ENCODE data around the gene HIC1. TPM values are rescaled to one million over a fixed set of nuclear protein-coding genes. Genes with fewer than 3 reads are reported as not detected.

Gene HIC1, protein sequence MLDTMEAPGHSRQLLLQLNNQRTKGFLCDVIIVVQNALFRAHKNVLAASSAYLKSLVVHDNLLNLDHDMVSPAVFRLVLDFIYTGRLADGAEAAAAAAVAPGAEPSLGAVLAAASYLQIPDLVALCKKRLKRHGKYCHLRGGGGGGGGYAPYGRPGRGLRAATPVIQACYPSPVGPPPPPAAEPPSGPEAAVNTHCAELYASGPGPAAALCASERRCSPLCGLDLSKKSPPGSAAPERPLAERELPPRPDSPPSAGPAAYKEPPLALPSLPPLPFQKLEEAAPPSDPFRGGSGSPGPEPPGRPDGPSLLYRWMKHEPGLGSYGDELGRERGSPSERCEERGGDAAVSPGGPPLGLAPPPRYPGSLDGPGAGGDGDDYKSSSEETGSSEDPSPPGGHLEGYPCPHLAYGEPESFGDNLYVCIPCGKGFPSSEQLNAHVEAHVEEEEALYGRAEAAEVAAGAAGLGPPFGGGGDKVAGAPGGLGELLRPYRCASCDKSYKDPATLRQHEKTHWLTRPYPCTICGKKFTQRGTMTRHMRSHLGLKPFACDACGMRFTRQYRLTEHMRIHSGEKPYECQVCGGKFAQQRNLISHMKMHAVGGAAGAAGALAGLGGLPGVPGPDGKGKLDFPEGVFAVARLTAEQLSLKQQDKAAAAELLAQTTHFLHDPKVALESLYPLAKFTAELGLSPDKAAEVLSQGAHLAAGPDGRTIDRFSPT
- 57.5 and 67.1 TPM in 2 replicates for total RNA-seq

DNA sequence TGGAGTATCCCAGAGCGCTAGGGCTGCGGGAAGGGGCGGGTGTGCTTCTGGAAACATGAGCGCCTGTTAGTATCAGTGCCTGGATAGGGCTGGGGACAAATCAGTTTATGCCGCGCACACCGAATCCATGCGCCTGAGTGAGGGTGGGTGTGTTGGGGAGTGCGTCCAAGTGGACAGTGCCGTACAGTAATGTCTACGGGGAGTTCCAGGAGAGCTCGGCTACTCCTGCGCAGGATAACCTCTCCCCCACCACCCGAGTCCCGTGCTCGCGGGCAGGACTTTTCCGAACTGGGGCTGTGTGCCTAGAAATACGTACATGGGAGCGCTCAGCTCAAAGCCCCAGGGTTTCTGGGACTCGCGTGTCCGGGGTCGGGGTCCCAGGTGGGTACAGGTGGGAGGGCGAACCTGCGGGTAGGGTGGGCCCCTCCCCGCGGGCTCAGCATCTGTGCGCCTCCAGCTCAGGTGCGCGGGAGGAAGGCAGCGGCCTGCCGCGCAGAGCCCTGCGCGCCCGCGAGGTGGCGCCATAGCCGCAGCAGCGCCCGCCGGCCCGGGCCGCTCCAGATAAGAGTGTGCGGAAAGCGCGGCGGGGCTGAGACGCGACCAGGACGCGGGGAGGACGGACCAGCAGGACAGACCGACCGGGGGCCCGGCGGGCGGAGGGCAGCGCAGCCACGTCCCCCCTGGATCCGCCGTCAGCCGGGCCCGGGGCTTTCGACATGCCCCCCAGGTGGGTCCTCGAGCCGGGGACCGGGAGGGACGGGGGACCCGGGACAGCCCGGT is at the start of gene HIC1:
Gene HIC1, plus strand, starts transcription at position 592 of the 780 bp plus-strand sequence. CDS start 1,588 bp downstream, outside the sequence.

DNA sequence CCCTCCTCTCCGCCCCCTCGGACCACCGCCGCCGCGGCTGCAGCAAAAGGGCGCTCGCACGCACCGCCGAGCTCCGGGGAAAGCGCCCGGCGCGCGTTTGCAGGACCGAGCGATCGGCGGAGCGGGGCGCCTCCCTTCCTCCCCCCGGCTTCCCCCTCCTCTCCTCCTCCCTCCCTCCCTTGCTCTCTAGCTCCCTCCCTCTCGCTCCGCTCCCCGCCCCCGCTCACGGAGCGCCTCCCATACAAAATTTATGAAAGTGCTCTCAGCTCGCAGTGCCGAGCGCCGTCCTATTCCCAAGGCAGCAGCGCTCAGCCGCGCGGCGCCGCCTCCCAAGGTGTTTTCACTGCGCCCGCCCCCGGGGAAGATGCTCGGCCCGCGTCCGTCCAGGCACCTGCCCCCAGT is 29.7 kb upstream of the HIC1 start, which contains the start of gene RTN4RL1:
Gene RTN4RL1, minus strand, starts transcription at position 115 of the 402 bp plus-strand sequence. CDS start 469 bp downstream, outside the sequence.

DNA sequence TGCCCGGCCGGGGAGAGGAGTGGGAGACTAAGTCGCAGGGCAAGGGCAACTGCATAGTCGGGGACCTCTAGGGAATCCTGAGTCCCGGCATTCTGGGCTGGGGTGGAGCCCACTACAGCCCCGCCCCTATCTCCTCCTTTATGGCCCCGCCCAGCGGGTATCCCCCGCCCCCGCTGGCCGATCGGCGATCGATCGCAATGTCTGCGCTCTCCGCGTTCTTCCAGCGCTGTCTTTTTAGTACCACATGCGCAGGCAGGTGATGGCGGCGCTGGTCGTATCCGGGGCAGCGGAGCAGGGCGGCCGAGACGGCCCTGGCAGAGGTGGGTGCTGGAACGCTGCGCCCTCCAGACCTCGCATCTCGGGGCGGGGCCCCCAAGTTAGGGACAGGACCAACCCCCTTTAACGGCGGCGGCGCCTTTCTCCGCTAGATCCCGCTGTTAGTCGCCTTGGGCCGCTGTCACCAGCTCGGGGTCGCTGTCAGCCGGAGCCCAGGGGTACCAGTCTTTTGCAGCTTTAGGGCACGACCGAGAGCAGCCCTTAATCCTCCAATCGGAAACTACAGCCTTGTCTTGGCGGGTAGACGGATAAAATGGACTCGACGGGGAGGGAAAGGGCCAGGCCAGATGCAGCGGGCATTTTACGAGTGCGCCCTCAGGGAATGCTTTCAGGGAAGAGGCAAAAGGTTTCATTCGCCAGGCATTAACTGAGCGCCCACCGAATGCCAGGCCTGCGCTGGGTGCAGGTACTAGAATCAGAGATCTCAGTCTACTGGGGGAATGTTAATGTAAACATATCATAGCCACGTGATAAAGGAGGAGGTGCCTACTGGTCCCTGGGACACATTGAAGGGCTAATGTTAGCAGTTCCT is 24.8 kb upstream of the HIC1 start, which contains the start of gene DPH1:
Gene DPH1, plus strand, starts transcription at position 243 of the 868 bp plus-strand sequence. Its CDS starts 17 bp downstream, at position 260.

DNA sequence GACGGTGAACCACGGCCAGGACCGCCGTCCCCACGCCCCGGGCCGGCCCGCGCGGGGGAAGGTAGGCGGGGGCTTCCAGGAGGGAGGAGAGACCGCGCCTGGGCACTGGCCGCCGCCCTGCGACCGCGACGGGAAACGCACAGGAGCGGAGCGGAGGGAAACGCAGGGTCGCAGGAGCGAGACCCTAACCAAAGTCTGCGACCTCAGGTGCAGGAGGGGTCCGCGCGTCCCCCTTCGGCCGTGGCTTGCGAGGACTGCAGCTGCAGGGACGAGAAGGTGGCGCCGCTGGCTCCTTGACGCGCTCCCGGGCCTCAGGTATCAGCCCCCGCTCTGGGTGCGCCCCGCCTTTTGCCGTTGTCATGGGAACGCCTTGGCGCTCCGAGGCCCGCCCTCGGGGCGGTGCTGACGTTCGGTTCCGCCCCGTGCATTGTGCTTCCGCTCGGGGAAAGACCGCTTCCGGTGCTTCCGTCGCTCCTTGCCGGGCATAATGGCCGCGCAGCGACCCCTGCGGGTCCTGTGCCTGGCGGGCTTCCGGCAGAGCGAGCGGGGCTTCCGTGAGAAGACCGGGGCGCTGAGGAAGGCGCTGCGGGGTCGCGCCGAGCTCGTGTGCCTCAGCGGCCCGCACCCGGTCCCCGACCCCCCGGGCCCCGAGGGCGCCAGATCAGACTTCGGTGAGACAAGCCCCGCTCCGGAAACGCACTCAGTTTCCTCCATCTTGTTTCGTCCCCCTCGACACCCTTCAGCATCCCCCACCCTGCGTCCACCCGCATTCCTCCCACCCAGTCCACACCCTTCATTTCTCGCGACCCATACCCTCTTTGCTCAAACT is 13.1 kb upstream of the HIC1 start, which contains the start of gene OVCA2:
Gene OVCA2, plus strand, starts transcription at position 462 of the 829 bp plus-strand sequence. Its CDS starts 26 bp downstream, at position 488.

Other genes with a start within 250 kb of the HIC1 start
- 7.3 and 7.9 TPM in 2 replicates for gene SMYD4, start 225.2 kb upstream of the HIC1 start, total RNA-seq
- 14.1 and 61.9 TPM in 2 replicates for gene RPA1, start 225.1 kb upstream of the HIC1 start, total RNA-seq
- gene RTN4RL1, start 29.8 kb upstream of the HIC1 start, total RNA-seq: under 0.01 TPM in 1 of 2 replicates, not detected in the other
- gene DPH1, start 24.9 kb upstream of the HIC1 start, total RNA-seq: 18.6 and 25.4 TPM in 2 replicates
- 31.0 and 64.2 TPM in 2 replicates for gene OVCA2, start 13.1 kb upstream of the HIC1 start, total RNA-seq
- gene SMG6, start 248.7 kb downstream of the HIC1 start, total RNA-seq: 27.0 and 37.5 TPM in 2 replicates
- gene SRR, start 248.8 kb downstream of the HIC1 start, total RNA-seq: 12.7 and 19.7 TPM in 2 replicates